Measurements from ENCODE around the gene OXSR1.
"Not testable (repeated sequence)": the region's sequence is repeated elsewhere in the genome, so short reads cannot be mapped to it uniquely, and the experiment has no call there.

Gene OXSR1

GRCh38 chr3:38222032-38222634 lies 56.8 kb downstream of the OXSR1 start:
- DNase-seq (ENCODE audit: low read depth in 2 of 2), result no peak

GRCh38 chr3:38224357-38224756 lies 59.0 kb downstream of the OXSR1 start:
- no peak for DNase-seq (ENCODE audit: low read depth in 2 of 2)

- DNase-seq (ENCODE audit: low read depth in 2 of 2), result no peak
Measured at GRCh38 chr3:38226273-38226672, 60.9 kb downstream of the OXSR1 start.

- no peak for DNase-seq (ENCODE audit: low read depth in 2 of 2)
Measured at GRCh38 chr3:38227989-38228388, 62.7 kb downstream of the OXSR1 start.

GRCh38 chr3:38229036-38229435 lies 63.7 kb downstream of the OXSR1 start:
- no peak for DNase-seq (ENCODE audit: low read depth in 2 of 2)

- DNase-seq (ENCODE audit: low read depth in 2 of 2), result no peak
Measured at GRCh38 chr3:38232701-38233100, 67.4 kb downstream of the OXSR1 start.

- no peak for DNase-seq (ENCODE audit: low read depth in 2 of 2)
Measured at GRCh38 chr3:38235466-38235865, 70.1 kb downstream of the OXSR1 start.

- DNase-seq (ENCODE audit: low read depth in 2 of 2), result no peak
Measured at GRCh38 chr3:38238416-38239008, 73.2 kb downstream of the OXSR1 start.

- DNase-seq (ENCODE audit: low read depth in 2 of 2), result not testable (repeated sequence)
Measured at GRCh38 chr3:38242812-38243211, 77.5 kb downstream of the OXSR1 start.

- no peak for DNase-seq (ENCODE audit: low read depth in 2 of 2)
Measured at GRCh38 chr3:38245930-38246329, 80.6 kb downstream of the OXSR1 start.

- no peak for DNase-seq (ENCODE audit: low read depth in 2 of 2)
Measured at GRCh38 chr3:38247366-38248035, 82.2 kb downstream of the OXSR1 start.

- DNase-seq (ENCODE audit: low read depth in 2 of 2), result no peak
Measured at GRCh38 chr3:38250198-38250597, 84.9 kb downstream of the OXSR1 start.

GRCh38 chr3:38251197-38251596 lies 85.9 kb downstream of the OXSR1 start:
- no peak for DNase-seq (ENCODE audit: low read depth in 2 of 2)

- no peak for DNase-seq (ENCODE audit: low read depth in 2 of 2)
Measured at GRCh38 chr3:38253704-38254103, 88.4 kb downstream of the OXSR1 start.

GRCh38 chr3:38254872-38255271 lies 89.5 kb downstream of the OXSR1 start:
- no peak for DNase-seq (ENCODE audit: low read depth in 2 of 2)

- DNase-seq (ENCODE audit: low read depth in 2 of 2), result no peak
Measured at GRCh38 chr3:38255627-38256026, 90.3 kb downstream of the OXSR1 start.

- DNase-seq (ENCODE audit: low read depth in 2 of 2), result no peak
Measured at GRCh38 chr3:38257583-38257982, 92.2 kb downstream of the OXSR1 start.

GRCh38 chr3:38260474-38260873 lies 95.1 kb downstream of the OXSR1 start:
- no peak for DNase-seq (ENCODE audit: low read depth in 2 of 2)

- DNase-seq (ENCODE audit: low read depth in 2 of 2), result no peak
Measured at GRCh38 chr3:38264353-38264771, 99.0 kb downstream of the OXSR1 start.

GRCh38 chr3:38264779-38265178 lies 99.4 kb downstream of the OXSR1 start:
- no peak for DNase-seq (ENCODE audit: low read depth in 2 of 2)

- no peak for DNase-seq (ENCODE audit: low read depth in 2 of 2)
Measured at GRCh38 chr3:38265604-38266307, 100.4 kb downstream of the OXSR1 start, which contains the start of gene SLC22A13. Gene SLC22A13 (plus strand): TSS chr3:38265812. CDS start chr3:38265861, 49 bp downstream.

- no peak for DNase-seq (ENCODE audit: low read depth in 2 of 2)
Measured at GRCh38 chr3:38266810-38267209, 101.5 kb downstream of the OXSR1 start.

- DNase-seq (ENCODE audit: low read depth in 2 of 2), result no peak
Measured at GRCh38 chr3:38267662-38268061, 102.3 kb downstream of the OXSR1 start.

All from activated CD8-positive, alpha-beta memory T cell treated with anti-CD3 and anti-CD28 coated beads for 4 hours (primary cell).